GM12801 (cell line): ENCODE results near the gene SCCPDH.

Experiments
- CTCF ChIP-seq: IDR thresholded peaks from one replicate; pipeline ENCODE4 v1.5.1; 2011; ENCODE audit warnings: control low read depth; ENCODE audit not compliant: insufficient read length; ENCODE audit errors: extremely low read depth

The SCCPDH gene

DNA sequence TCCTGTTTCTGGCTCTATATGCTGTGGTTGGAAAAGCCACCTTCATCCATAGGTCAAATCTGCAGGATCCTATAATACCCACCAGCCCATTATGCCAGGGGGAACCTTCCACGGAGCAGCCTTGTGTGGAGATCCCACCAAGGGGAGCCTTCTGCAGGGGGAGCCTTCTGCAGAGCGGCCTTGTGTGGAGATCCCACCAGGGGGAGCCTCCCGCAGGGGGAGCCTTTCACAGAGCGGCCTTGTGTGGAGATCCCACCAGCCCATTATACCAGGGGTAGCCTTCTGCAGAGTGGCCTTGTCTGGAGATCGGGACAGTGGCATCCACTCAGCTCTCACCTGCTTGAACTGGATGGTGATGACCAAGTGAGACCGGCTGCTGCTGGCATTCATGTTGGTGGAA, 85.3 kb downstream of the SCCPDH start:
- TF ChIP-seq CTCF = no peak

DNA sequence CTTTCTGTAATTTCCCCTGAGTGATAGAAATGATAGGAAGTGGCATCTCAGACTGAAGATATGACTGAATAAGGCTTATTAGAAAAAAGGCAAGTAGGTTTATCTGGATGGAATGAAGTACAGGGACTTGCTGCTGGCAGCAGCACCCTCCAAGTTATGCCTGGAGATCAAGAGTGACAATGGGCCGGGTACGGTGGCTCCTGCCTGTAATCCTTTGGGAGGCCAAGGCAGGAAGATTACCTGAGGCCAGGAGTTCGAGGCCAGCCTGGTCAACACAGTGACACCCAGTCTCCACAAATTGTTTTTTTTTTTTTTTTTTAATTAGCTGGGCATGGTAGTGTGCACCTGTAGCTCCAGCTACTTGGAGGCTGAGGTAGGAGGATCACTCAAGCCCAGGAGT, 87.8 kb downstream of the SCCPDH start:
- TF ChIP-seq CTCF = no peak

DNA sequence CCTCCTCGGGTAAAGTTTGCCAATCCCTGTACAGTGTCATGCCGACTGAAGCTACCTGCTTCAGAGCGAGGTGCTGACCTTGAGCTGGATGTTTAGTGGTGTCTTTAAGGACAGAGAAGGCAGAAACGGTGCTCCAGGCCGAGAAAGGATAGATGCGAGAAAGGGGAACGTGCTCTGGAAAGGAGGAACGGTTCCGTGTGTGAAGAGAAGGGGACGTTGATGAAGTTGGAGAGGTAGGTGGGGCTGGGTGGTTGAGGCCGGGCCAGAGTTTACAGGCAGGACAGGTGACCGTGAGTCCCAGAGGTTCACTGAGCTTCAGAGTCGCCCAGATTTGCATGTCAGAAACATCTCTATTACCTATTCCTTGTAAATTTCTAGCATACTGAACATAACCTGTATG, 90.7 kb downstream of the SCCPDH start:
- TF ChIP-seq CTCF = no peak

GRCh38 chr1:246815693-246816270, 91.6 kb downstream of the SCCPDH start:
- no peak for TF ChIP-seq CTCF
